Upper lobe of right lung (tissue), 1 donor: ENCODE measurements around the gene HOXC9. TPM values are rescaled to one million over a fixed set of nuclear protein-coding genes. Genes with fewer than 3 reads are reported as not detected.

Experiments
- ATAC-seq: fragments of 200-7000 bp; cut with Tn5 transposase; one replicate; pipeline ENCODE4 v1.9.1; 2020; ENCODE audit warnings: mild to moderate bottlenecking, moderate library complexity
- DNase-seq: peaks from one replicate; pipeline ENCODE4 v3.0.0-alpha.2; 2020
- H3K27ac ChIP-seq: fragments of 200-600 bp; one replicate; pipeline ENCODE4 v1.8.0; 2022
- H3K27me3 ChIP-seq: fragments of 200-600 bp; one replicate; pipeline ENCODE4 v1.8.0; 2022; ENCODE audit warnings: mild to moderate bottlenecking
- H3K36me3 ChIP-seq: fragments of 200-600 bp; one replicate; pipeline ENCODE4 v1.8.0; 2022
- H3K4me1 ChIP-seq: fragments of 200-600 bp; one replicate; pipeline ENCODE4 v1.8.0; 2022
- H3K4me3 ChIP-seq: fragments of 200-600 bp; one replicate; pipeline ENCODE4 v1.8.0; 2022; ENCODE audit warnings: mild to moderate bottlenecking
- H3K9me3 ChIP-seq: fragments of 200-600 bp; one replicate; pipeline ENCODE4 v1.8.0; 2022
- CTCF ChIP-seq: fragments of 200-600 bp; IDR thresholded peaks from one replicate; pipeline ENCODE4 v1.8.0; 2022; ENCODE audit warnings: antibody characterized with exemption
- intact Hi-C: fragments of 100-400 bp; cut with DNase I; formaldehyde crosslinking; loops from one replicate; pipeline ENCODE4 v1.11.0; 2022
- total RNA-seq: library from RNA; stranded (reverse); fragmentation: NEBNext Ultra II Directional; extraction: Animal tissue kit (Norgen Biotek cat#: 25700); gene quantifications from one replicate; pipeline ENCODE4 v1.2.1, GENCODE V29; 2021
- donor health status: DM: no; HTN: yes; CAD: no; lungs with severe emphysema.

Gene HOXC9
- total RNA-seq, 1 donor from 2014 or later: 0.61 TPM

GRCh38 chr12:53952871-53953734 lies 46.9 kb upstream of the HOXC9 start:
- H3K36me3 ChIP-seq: no peaks in the 10 kb centered on the region
- H3K4me1 ChIP-seq: no peaks in the 10 kb centered on the region
- TF ChIP-seq CTCF: no peak
- no peak overlapping the region for H3K27ac ChIP-seq
- intact Hi-C loops: no loop called here
- H3K4me3 ChIP-seq: no peak overlapping the region
- no peak for DNase-seq
- peaks cover 100% of the 10 kb centered on the region for H3K27me3 ChIP-seq
- no peaks in the 10 kb centered on the region for H3K9me3 ChIP-seq
- no peak for ATAC-seq

DNA sequence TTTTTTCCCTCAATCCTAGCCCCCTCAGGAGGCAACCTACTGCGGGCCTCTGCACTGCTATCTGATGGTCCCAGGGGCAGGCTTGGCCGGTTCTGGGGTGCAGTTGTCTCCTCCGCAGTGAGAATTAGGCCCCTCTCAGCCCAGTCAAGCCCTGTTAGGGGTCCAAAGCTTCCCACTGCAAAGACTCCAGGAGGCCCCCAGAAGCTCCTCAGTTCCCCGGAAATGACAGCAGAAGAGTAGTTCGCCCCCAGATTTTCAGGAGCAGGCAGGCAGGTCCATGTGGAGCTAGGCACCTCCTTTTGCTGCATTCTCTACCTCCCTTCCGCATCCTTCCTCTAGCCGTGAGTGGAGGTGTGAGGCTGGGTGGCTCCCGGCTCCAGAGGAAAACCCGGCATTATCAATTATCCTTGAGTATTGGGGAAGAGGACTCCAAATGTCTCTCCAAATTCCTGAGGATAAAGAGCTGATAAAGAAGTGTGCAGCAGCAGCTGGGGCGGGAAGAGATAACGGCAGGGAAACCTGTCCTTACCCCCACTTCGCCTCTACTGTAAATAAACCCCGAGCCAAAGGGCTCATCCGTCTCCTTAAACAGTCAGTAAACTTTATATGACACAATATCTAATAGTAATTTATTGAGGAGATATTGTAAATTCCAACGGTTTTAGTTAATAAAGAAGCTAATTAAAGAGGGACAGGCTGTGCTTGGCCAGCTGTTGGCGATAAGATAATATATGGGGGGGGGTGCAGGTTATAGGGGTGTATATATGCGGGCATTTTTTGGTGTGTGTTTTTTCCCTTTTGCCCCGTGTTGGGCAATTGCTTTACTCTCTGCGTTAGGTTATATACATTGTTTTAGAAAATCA lies 45.9 kb upstream of the HOXC9 start:
- H3K4me3 ChIP-seq: no peak overlapping the region
- ATAC-seq: no peak
- TF ChIP-seq CTCF: no peak
- H3K27ac ChIP-seq: no peak overlapping the region
- DNase-seq: no peak
- H3K27me3 ChIP-seq: peaks cover 100% of the 10 kb centered on the region
- intact Hi-C loops: no loop called here
- H3K36me3 ChIP-seq: no peaks in the 10 kb centered on the region
- H3K4me1 ChIP-seq: no peaks in the 10 kb centered on the region
- H3K9me3 ChIP-seq: no peaks in the 10 kb centered on the region

- no peak for TF ChIP-seq CTCF
- ATAC-seq: no peak
- Histone ChIP-seq H3K36me3 (no peaks in the 10 kb centered on the region), H3K4me1 (no peaks in the 10 kb centered on the region), H3K9me3 (no peaks in the 10 kb centered on the region), H3K27ac (no peak within 1 kb of the TSS), H3K4me3 (no peak within 1 kb of the TSS), H3K27me3 (peaks cover 100% of the 10 kb centered on the region)
- intact Hi-C loops: no loop called here
- DNase-seq: no peak
These were observed 45.3 kb upstream of the HOXC9 start, which contains the start of gene HOXC12 for GRCh38 chr12:53954694-53955035. Gene HOXC12, plus strand, starts transcription at chr12:53954903. Its CDS starts 27 bp downstream, at chr12:53954930.

GRCh38 chr12:53955036-53955775 lies 44.8 kb upstream of the HOXC9 start:
- ATAC-seq (no peak), DNase-seq (no peak)
- no peaks in the 10 kb centered on the region for H3K9me3 ChIP-seq
- no peak overlapping the region for H3K27ac ChIP-seq
- H3K27me3 ChIP-seq: peaks cover 100% of the 10 kb centered on the region
- no peaks in the 10 kb centered on the region for H3K4me1 ChIP-seq
- TF ChIP-seq CTCF: no peak
- intact Hi-C loops: no loop called here
- no peaks in the 10 kb centered on the region for H3K36me3 ChIP-seq
- no peak overlapping the region for H3K4me3 ChIP-seq

DNA sequence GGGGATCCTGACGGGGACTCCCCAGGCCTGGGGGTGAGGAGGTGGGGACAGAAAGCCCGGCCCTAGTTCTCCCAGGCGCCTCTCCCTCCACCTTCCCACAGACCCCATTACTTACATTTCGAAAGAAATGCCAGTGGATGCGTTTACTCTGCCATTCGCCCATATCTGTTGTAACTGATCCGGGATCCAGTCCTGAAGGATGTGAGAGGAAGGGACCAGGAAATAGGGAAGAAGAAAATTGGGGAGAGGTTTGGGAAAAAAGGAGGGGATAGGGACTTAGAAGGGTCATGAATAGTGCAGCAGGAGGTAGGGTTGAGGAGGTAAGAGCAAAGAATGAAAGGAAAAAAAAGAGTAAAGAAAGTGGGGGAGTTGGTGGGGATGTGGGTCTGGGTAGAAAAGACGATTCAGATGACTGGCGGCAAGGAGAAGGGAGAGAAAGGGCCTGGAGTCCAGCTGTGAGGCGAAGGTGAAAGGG lies 44.1 kb upstream of the HOXC9 start:
- no peak for DNase-seq
- ATAC-seq: no peak
- no peaks in the 10 kb centered on the region for H3K4me1 ChIP-seq
- peaks cover 100% of the 10 kb centered on the region for H3K27me3 ChIP-seq
- H3K27ac ChIP-seq: no peak overlapping the region
- intact Hi-C loops: no loop called here
- no peaks in the 10 kb centered on the region for H3K36me3 ChIP-seq
- no peak for TF ChIP-seq CTCF
- H3K4me3 ChIP-seq: no peak overlapping the region
- H3K9me3 ChIP-seq: no peaks in the 10 kb centered on the region
